GM21423 (cell line): ENCODE measurements around the gene GIT1.
A peak's percentile ranks its signal among the peaks of the same experiment; 100 is the strongest.

Source experiments
- ATAC-seq: cut with Tn5 transposase; IDR thresholded peaks from one replicate; pipeline ENCODE4 v1.9.1; 2021; ENCODE audit warnings: mild to moderate bottlenecking, moderate library complexity; ENCODE audit not compliant: unreplicated experiment

The GIT1 gene, protein sequence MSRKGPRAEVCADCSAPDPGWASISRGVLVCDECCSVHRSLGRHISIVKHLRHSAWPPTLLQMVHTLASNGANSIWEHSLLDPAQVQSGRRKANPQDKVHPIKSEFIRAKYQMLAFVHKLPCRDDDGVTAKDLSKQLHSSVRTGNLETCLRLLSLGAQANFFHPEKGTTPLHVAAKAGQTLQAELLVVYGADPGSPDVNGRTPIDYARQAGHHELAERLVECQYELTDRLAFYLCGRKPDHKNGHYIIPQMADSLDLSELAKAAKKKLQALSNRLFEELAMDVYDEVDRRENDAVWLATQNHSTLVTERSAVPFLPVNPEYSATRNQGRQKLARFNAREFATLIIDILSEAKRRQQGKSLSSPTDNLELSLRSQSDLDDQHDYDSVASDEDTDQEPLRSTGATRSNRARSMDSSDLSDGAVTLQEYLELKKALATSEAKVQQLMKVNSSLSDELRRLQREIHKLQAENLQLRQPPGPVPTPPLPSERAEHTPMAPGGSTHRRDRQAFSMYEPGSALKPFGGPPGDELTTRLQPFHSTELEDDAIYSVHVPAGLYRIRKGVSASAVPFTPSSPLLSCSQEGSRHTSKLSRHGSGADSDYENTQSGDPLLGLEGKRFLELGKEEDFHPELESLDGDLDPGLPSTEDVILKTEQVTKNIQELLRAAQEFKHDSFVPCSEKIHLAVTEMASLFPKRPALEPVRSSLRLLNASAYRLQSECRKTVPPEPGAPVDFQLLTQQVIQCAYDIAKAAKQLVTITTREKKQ

GRCh38 chr17:29589524-29590410, at the start of gene GIT1:
GIT1 (minus strand) TSS chr17:29589648; CDS start chr17:29589378, 270 bp downstream.
- ATAC-seq = peak; percentile 71

- no peak for ATAC-seq
Observed at GRCh38 chr17:29633886-29634285, 44.4 kb upstream of the GIT1 start.

- ATAC-seq = no peak
Observed at GRCh38 chr17:29630630-29631193, 41.3 kb upstream of the GIT1 start.

- ATAC-seq = no peak
Observed at GRCh38 chr17:29629839-29630238, 40.4 kb upstream of the GIT1 start.

DNA sequence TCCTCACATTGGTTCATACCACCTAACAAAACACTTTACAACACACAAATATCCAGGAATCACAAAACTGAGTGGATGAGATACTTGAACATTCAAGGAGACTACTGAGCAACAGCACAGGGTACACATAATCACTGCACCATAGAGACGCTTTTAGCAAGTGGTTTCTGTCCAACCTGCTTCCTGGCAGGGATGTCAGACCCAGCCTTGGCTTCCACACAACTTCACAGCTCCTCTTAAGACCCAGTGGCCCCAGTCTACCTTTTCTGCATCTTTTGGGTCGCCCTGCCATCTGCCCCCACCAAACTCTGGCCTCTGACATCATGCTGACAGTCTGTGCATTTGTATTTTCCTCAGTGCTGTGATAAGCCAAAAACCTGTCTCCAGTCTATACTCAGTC, 39.2 kb upstream of the GIT1 start:
- no peak for ATAC-seq

GRCh38 chr17:29627951-29628350, 38.5 kb upstream of the GIT1 start:
- no peak for ATAC-seq

GRCh38 chr17:29625037-29625750, 35.7 kb upstream of the GIT1 start:
- ATAC-seq = no peak

DNA sequence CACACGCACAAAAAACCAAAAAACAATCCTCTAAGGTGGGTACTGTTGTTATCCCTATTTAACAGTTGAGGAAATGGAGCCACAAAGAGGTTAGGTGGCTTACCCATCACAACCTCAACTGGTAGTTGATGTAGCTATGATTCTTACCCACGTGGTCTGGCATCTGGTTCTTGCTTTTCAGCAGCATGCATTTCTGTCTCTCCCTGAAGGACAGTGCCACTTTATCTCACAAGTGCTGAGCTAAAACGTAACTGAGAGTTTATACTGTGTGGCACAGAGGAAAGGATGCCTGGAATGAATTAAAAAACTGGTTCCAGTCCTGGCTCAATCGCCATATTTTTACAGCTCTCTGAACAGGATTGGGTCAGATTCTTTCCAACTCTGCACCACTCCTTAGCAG, 35.1 kb upstream of the GIT1 start:
- no peak for ATAC-seq

DNA sequence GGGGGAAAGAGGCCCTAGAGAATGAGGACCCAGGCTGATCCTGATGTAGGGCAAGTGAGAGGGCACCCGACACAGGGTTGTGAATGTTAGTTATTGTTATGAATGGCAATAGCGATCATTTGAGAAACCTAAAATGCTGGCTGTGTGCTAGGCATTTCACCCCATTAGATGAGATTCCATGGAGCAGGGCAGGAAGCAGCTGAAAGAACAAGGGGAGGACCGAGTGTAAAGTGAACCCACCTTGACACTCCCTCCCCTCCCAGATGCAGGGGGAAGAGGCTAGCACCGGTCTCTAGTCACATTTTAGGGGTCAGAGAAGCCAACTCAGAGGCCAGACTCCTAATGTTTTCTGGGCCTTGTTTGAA, 33.8 kb upstream of the GIT1 start:
- no peak for ATAC-seq

DNA sequence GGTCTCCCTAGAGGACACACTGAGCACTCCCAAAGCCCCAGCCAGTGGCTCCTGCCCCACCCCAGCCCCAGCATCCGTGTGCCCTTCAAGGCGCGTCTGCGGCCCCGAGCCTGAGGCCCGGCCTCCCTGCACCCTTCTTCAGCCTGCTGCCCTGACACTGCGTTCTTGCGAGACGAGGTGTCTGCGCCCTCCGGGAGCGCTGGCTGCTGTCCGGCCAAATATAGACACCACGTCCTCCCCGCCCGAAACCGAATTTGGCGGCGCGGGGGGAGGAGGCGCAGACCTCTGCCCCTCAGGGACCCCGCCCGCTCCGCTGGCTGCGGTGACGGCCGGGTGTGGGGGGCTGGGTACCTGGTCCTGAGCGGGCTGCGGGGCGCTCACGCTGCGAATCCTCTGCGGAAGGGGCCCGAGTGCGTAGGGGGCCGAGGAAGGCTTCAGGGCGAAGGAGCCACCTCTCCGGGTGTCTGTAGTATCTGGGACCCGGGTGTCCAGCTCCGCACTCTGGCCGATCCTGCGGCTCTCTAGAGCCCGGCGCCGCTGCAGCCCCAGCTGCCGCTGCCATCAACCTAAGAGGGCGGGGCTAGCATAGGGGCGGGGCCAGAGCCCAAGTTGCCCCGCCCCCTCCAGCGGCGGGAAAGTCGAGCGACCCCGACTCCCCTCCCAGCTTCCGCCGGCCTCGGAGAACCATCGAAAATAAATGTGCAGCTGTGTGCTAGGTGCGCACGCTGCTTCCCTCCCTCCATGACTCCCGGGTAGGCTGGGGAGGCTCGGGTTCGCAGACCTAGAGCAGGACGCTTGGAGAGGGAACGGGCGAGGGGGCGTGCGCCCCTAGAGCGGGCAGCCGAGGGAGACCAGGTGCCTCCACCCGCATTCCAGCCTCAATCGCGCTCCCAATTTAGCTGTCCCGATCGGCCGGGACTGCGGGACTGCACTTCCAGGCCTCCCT, 33.2 kb upstream of the GIT1 start, which contains the start of gene CORO6:
Gene CORO6 (minus strand): TSS at position 576 of the 946 bp plus-strand sequence. CDS start 1,491 bp downstream, outside the sequence.
- ATAC-seq = no peak

DNA sequence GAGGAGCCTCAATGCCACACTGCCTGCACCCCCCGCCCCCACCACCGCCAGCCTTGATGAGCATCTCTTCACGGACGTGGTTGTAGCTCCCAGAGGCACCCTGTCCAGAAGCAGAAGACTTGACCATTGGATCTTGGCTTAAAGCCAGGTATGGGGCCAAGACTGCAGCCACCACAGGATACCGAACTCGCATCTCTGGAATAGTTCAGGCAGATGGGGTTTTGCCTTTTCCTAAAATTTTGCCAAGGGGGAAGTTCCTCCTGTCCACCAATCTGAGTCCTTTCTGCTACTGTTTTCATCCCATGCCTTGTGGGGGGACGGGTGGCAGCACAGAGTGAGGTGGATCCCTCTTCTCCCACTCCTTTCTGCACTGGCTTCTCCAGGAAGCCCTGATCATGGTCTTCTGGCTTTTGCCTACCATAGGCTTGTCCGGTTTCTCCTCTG, 32.3 kb upstream of the GIT1 start:
- ATAC-seq = no peak

- ATAC-seq = no peak
Observed at GRCh38 chr17:29620779-29621500, 31.5 kb upstream of the GIT1 start.

DNA sequence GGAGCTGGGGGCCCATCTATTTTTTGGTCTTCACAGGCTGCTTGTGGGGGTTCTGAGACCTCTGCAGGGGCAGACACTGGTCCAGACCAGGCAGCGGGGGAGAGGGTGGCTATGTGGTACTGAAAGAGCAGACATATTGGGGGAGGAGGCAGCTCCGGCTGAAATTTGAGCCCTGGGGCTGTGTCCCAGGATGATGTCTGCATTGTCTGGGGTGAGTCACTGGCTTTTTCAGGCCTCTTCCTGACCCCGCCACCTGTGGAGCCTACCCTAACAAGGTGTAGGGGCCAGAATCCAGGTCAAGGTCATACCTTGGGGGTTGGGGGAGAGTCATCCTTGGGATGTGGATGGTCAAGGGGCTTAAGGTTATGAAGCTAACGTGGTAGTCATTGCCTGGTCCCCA, 30.8 kb upstream of the GIT1 start:
- ATAC-seq = no peak

GRCh38 chr17:29619251-29619650, 29.8 kb upstream of the GIT1 start:
- no peak for ATAC-seq

GRCh38 chr17:29618272-29619065, 29.0 kb upstream of the GIT1 start:
- no peak for ATAC-seq

- peak; percentile 29 for ATAC-seq
Observed at GRCh38 chr17:29617481-29618271, 28.2 kb upstream of the GIT1 start.

DNA sequence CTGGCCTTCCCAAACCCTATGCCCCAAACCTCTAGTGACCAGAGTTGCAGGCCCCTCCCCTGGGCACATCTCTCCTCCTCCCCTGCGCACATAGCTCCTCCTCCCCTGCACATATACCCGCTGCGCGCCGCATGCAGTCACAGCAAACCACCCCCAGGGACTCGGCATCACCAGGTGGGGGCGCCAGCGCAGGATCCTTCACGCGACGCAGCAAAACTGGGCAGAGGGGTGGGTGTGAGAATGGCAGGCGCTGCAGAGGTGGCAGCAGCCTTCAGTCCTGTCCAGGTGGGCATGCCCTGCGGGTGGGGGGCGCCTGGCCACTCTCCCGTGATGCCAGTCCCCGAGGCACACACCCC, 27.7 kb upstream of the GIT1 start:
- ATAC-seq = peak; percentile 37
